ENCODE data around the gene ESRRA.

ESRRA gene

DNA sequence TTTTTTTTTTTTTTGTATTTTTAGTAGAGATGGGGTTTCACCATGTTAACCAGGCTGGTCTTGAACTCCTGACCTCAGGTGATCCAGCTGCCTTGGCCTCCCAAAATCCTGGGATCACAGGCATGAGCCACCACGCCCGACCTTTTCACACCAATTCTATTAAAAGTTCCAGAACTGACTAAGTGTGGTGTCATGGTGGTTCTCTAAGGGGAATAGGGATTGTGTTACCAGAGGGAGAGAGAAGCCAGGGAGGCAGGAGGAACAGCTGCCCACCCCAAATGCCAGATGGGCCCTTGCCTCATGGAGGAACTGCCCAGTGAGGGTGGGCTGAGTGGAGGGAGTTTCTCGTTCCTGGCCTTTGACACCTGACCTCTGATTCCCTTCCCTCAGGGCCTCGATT lies 59.6 kb downstream of the ESRRA start:
- Mint-ChIP-seq H3K36me3 (peaks cover 88% of the 10 kb centered on the region), H3K4me1 (peaks cover 15% of the 10 kb centered on the region), H3K4me3 (no peak overlapping the region), H3K27ac (no peak overlapping the region), H3K9me3 (no peaks in the 10 kb centered on the region)
- no peak for DNase-seq (ENCODE audit: low spot score in 2 of 2)
- ATAC-seq, result no peak

Measured in stimulated activated effector memory CD8-positive, alpha-beta T cell treated with anti-CD3 and anti-CD28 coated beads, Interleukin-12 subunit alpha, Interleukin-12 subunit beta, amount 100 ng/mL, for 72 hours (primary cell).